Measurements from ENCODE around the gene UBXN4. TPM values are rescaled to one million over a fixed set of nuclear protein-coding genes. Genes with fewer than 3 reads are reported as not detected.
A peak's percentile ranks its signal among the peaks of the same experiment; 100 is the strongest.

UBXN4 gene
- total and polyA plus RNA-seq, 2 of the 13 experiments (the other 11 are each of a cell fraction or from before 2014, with no cell fraction given) = 74.2 to 104 TPM

DNA sequence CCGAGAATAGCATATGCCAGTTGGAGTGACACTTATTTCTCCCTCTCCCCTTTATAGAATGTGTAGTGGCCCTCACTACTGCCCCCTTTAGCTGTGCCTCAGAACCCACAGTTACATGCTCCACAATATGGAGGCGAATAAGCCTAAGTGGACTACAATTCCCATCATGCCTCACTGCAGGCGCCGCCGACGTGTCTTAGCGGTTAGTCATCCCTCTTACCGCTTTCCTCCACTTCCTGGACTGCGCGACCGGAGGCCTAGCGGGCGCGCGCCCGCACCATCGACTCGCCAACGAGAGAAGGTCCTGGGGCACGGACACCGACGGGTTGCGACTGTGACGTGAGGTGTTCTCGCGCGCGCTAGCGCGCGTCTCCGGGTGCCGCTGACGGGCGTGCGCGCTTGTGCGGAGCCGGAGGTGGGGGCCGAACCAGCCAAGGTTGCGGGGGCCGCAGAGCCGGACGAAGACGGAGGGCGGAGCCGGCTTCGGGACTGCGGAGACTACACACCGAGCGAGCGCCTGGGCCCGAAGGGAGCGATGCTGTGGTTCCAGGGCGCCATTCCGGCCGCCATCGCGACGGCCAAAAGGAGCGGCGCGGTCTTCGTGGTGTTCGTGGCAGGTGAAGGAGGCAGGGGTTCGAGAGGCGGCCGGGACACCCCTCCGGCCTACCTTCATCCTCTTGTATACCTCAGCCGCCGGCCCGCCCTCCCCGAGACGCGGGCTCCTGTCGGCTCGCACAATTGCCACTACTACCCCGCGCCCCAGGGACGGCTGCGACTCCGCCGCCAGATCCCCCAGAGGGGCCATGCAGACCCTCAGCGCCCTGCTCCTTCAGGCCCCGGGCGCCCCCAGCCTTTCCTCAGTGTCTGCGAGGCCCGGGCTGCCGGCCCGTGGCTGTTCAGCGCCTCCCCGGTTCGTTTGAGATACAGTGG is at the start of gene UBXN4 (continued):
- TF ChIP-seq, protein P1, sequence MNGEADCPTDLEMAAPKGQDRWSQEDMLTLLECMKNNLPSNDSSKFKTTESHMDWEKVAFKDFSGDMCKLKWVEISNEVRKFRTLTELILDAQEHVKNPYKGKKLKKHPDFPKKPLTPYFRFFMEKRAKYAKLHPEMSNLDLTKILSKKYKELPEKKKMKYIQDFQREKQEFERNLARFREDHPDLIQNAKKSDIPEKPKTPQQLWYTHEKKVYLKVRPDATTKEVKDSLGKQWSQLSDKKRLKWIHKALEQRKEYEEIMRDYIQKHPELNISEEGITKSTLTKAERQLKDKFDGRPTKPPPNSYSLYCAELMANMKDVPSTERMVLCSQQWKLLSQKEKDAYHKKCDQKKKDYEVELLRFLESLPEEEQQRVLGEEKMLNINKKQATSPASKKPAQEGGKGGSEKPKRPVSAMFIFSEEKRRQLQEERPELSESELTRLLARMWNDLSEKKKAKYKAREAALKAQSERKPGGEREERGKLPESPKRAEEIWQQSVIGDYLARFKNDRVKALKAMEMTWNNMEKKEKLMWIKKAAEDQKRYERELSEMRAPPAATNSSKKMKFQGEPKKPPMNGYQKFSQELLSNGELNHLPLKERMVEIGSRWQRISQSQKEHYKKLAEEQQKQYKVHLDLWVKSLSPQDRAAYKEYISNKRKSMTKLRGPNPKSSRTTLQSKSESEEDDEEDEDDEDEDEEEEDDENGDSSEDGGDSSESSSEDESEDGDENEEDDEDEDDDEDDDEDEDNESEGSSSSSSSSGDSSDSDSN (CRISPR knock-in tag; IDR thresholded peaks at IDR 0.05) = peak; percentile 98
- TF ChIP-seq TIGD3 (CRISPR knock-in tag; IDR thresholded peaks at IDR 0.05; ENCODE audit: borderline replicate concordance) (no peak), TEAD2 (CRISPR knock-in tag; IDR thresholded peaks at IDR 0.05) (0 out of 2 replicates have a peak, but pooled peaks have one; percentile 54), FOXK2 (IDR thresholded peaks at IDR 0.05) (no peak), IKZF4 (CRISPR knock-in tag; IDR thresholded peaks at IDR 0.05; ENCODE audit: borderline replicate concordance, low read depth, not compliant biosample characterization) (peak; percentile 31), ZNF292 (CRISPR knock-in tag; IDR thresholded peaks at IDR 0.05; ENCODE audit: borderline replicate concordance, low read depth) (no peak), MIER3 (CRISPR knock-in tag; IDR thresholded peaks at IDR 0.05; ENCODE audit: borderline replicate concordance) (peak; percentile 95), KLF12 (CRISPR knock-in tag; IDR thresholded peaks at IDR 0.05; ENCODE audit: borderline replicate concordance) (peak; percentile 84), SPEN (CRISPR knock-in tag; IDR thresholded peaks at IDR 0.05; ENCODE audit: low read depth) (peak; percentile 85), YEATS2 (CRISPR knock-in tag; IDR thresholded peaks at IDR 0.05; ENCODE audit: borderline replicate concordance) (peak; percentile 78; the same call in 1 of the 2 replicates), ZNF251 (CRISPR knock-in tag; IDR thresholded peaks at IDR 0.05) (no peak), MTA1 (CRISPR knock-in tag; IDR thresholded peaks at IDR 0.05; ENCODE audit: borderline replicate concordance) (peak; percentile 71; the same call in 1 of the 2 replicates), ATF5 (CRISPR knock-in tag; IDR thresholded peaks at IDR 0.05; ENCODE audit: low read depth) (peak; percentile 88), ZNF549 (CRISPR knock-in tag; IDR thresholded peaks at IDR 0.05) (no peak; the same call in 1 of the 2 replicates), ERF (CRISPR knock-in tag; IDR thresholded peaks at IDR 0.05) (peak; percentile 80), ZBTB14 (CRISPR knock-in tag; IDR thresholded peaks at IDR 0.05) (peak; percentile 100), REL (CRISPR knock-in tag; conservative IDR thresholded peaks at IDR 0.05) (no peak), PPARG (CRISPR knock-in tag; conservative IDR thresholded peaks at IDR 0.05) (peak; percentile 17; the same call in 1 of the 2 replicates), SALL2 (CRISPR knock-in tag; IDR thresholded peaks at IDR 0.05) (peak; percentile 18)
- TF ChIP-seq, protein P2, sequence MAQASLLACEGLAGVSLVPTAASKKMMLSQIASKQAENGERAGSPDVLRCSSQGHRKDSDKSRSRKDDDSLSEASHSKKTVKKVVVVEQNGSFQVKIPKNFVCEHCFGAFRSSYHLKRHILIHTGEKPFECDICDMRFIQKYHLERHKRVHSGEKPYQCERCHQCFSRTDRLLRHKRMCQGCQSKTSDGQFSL (CRISPR knock-in tag; IDR thresholded peaks at IDR 0.05) = 0 out of 2 replicates have a peak, but pooled peaks have one; percentile 19
- TF ChIP-seq, protein P3, sequence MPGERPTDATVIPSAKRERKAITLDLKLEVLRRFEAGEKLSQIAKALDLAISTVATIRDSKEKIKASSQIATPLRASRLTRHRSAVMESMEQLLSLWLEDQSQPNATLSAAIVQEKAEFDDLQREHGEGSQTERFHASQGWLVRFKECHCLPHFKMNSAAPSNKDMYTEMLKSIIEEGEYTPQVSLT (CRISPR knock-in tag; IDR thresholded peaks at IDR 0.05; ENCODE audit: borderline replicate concordance, low read depth) = 0 out of 2 replicates have a peak, but pooled peaks have one; percentile 68

Measured in HepG2 (cell line).